Left kidney (tissue), 1 donor: ENCODE measurements around the gene ZNF23. TPM values are rescaled to one million over a fixed set of nuclear protein-coding genes. Genes with fewer than 3 reads are reported as not detected.

Source experiments
- polyA plus RNA-seq: library from polyadenylated mRNA; unstranded; fragments of 120-200 nt; gene quantifications from one replicate; pipeline ENCODE4 v1.2.1, GENCODE V29; 2013; ENCODE audit not compliant: insufficient read length

ZNF23 gene
- polyA plus RNA-seq, 1 donor, result 18.1 TPM

Other genes with a start within 250 kb of the ZNF23 start
- 18.6 TPM for gene HYDIN, start 231.5 kb downstream of the ZNF23 start, polyA plus RNA-seq
- 74.4 TPM for gene CMTR2, start 172.8 kb downstream of the ZNF23 start, polyA plus RNA-seq
- gene CALB2, start 103.5 kb downstream of the ZNF23 start, polyA plus RNA-seq, result 0.47 TPM
- not detected for gene TLE7, start 20.2 kb downstream of the ZNF23 start, polyA plus RNA-seq
- gene ZNF19, start 27.1 kb upstream of the ZNF23 start, polyA plus RNA-seq, result 15.6 TPM
- 0.55 TPM for gene CHST4, start 64.2 kb upstream of the ZNF23 start, polyA plus RNA-seq
- gene TAT, start 114.8 kb upstream of the ZNF23 start, polyA plus RNA-seq, result 0.17 TPM
- 17.0 TPM for gene MARVELD3, start 163.9 kb upstream of the ZNF23 start, polyA plus RNA-seq